ENCODE measurements around the gene LEMD3.

GRCh38 chr12:65293735-65294134, 124.4 kb downstream of the LEMD3 start:
- TF ChIP-seq CTCF (IDR thresholded peaks at IDR 0.05): no peak
- TF ChIP-seq POLR2A (IDR thresholded peaks at IDR 0.05): no peak
